Pancreas (tissue), 10 donors: ENCODE results near the gene TCAIM. TPM values are rescaled to one million over a fixed set of nuclear protein-coding genes. Genes with fewer than 3 reads are reported as not detected.

Source experiments
- ATAC-seq, 4 donors: fragments of 200-7000 bp; cut with Tn5 transposase; one replicate each; pipeline versions ENCODE4 v1.8.0 to v1.9.1; 2020; ENCODE audit warnings: mild to moderate bottlenecking in 4 of 4, moderate library complexity in 4 of 4
- DNase-seq, 6 donors: peaks; one replicate each; pipeline ENCODE4 v3.0.0-alpha.2; 2020
- FAIRE-seq: peaks from 2 replicates; lab custom pipeline; 2012; peaks lifted over from hg19 to GRCh38; lab: Jason Lieb, UNC
- H3K27ac ChIP-seq, 4 donors: fragments of 200-600 bp; sonication (generic); 1 replicate in 3 of 4; 2 replicates in 1 of 4; pipeline versions ENCODE4 v1.5.0 to v1.8.0; 2020
- H3K27me3 ChIP-seq, 4 donors: fragments of 200-600 bp; one replicate each; pipeline ENCODE4 v1.8.0; 2021
- H3K36me3 ChIP-seq, 3 donors: fragments of 200-600 bp; sonication (generic) in 1 of 3; one replicate each; pipeline versions ENCODE4 v1.5.0 to v1.8.0; 2020 to 2021
- H3K4me1 ChIP-seq, 3 donors: fragments of 200-600 bp; one replicate each; pipeline ENCODE4 v1.8.0; 2021
- H3K4me3 ChIP-seq, 4 donors: fragments of 200-600 bp; sonication (generic) in 2 of 4; one replicate each; pipeline versions ENCODE4 v1.5.0 to v1.8.0; 2020 to 2021
- H3K9me3 ChIP-seq, 4 donors: fragments of 200-600 bp; one replicate each; pipeline ENCODE4 v1.8.0; 2021
- WGBS, 2 donors: extraction: QIAGEN DNeasy Blood & Tissue Kit; methylation state at CpG; one replicate each; pipeline ENCODE4 v1.1.7; 2013; 5-methylcytosine and 5-hydroxymethylcytosine counted together
- intact Hi-C, 3 donors: fragments of 100-400 bp; cut with DNase I; formaldehyde crosslinking; loops; one replicate each; pipeline versions ENCODE4 v1.11.1 to v1.14.2; 2022
- polyA plus RNA-seq, 2 donors: library from polyadenylated mRNA; stranded (reverse); fragments of 200-250 nt; gene quantifications; one replicate each; pipeline ENCODE4 v1.2.3, GENCODE V29; 2013
- total RNA-seq, 6 donors: library from RNA; stranded (reverse); fragmentation: NEBNext Ultra II Directional in 4 of 6; extraction: Animal tissue kit (Norgen Biotek cat#: 25700) in 4 of 6; gene quantifications; one replicate each; pipeline versions ENCODE4 v1.2.1 to v1.2.4, GENCODE V29; 2021 to 2023
- TF ChIP-seq, protein P1 (sequence below), 4 donors: fragments of 200-600 bp; sonication (generic) in 3 of 4; IDR thresholded peaks; one replicate each; pipeline versions ENCODE4 v1.5.0 to v1.8.0; 2021; ENCODE audit warnings: antibody characterized with exemption in 4 of 4
- donor health status: healthy with polysubstance abuse.
- donor health status: DM: no; HTN: no; CAD: no; lungs with moderate emphysema.
- donor health status: DM: no; HTN: no; CAD: no.
- donor health status: control.
- donor health status: control.
- donor health status: Bipolar disorder and iron deficiency.
- donor health status: DM: yes; HTN: yes; CAD: no.
- donor health status: DM: no; HTN: no; CAD: no.
- donor health status: DM: no; HTN: no; CAD: no.
- donor health status: DM: yes; HTN: yes; CAD: no.

TCAIM gene
- total and polyA plus RNA-seq, 8 donors = 4.9 to 15.4 (median 10.7) TPM

DNA sequence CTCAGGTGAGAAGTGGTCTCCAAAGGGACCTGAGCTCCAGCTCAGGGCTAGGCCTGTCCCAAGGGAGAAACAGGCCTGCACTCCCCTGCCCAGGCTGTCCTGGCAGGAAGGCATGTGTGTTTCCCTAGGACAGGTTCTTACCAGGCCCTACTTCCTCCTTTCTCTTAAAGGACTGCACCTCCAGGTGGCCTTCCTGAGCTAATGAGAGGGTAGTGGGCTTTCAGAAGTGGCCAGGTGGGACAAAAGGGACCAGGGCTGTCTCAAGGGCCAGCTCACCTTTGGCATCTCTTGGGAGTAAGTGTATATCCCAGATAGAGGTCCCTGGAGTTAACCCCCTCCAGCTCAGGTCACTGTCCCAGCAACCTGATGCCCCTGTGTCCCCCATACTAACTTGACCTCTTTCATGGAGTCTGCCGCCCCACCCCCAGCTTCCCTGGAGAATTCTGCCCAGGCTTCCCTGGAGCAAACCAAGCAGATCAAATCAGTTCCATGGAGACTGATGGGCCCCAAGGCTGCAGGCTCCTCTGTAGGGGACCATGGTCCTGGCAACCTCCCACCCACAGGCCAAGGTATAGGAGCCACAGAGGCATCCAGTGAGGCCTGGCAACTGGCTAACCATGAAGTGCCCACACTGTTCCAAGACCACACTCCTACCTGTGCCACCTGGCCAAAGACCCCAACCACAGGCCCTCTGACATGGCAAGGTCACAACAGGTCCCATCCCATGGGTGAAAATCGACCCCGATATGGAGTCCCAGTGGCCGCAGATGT is 71.3 kb downstream of the TCAIM start:
- H3K4me3 ChIP-seq = no peak overlapping the region
- WGBS, 2 donors = 70 to 80% methylated on average over 4 of the region's 4 CpGs
- H3K27ac ChIP-seq = no peak overlapping the region
- ATAC-seq (no peak), FAIRE-seq (no peak), DNase-seq (no peak)
- TF ChIP-seq, protein P1, sequence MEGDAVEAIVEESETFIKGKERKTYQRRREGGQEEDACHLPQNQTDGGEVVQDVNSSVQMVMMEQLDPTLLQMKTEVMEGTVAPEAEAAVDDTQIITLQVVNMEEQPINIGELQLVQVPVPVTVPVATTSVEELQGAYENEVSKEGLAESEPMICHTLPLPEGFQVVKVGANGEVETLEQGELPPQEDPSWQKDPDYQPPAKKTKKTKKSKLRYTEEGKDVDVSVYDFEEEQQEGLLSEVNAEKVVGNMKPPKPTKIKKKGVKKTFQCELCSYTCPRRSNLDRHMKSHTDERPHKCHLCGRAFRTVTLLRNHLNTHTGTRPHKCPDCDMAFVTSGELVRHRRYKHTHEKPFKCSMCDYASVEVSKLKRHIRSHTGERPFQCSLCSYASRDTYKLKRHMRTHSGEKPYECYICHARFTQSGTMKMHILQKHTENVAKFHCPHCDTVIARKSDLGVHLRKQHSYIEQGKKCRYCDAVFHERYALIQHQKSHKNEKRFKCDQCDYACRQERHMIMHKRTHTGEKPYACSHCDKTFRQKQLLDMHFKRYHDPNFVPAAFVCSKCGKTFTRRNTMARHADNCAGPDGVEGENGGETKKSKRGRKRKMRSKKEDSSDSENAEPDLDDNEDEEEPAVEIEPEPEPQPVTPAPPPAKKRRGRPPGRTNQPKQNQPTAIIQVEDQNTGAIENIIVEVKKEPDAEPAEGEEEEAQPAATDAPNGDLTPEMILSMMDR (IDR thresholded peaks at IDR 0.05) = no peak
- no peaks in the 10 kb centered on the region for H3K27me3 ChIP-seq
- no peaks in the 10 kb centered on the region for H3K4me1 ChIP-seq
- H3K9me3 ChIP-seq = no peaks in the 10 kb centered on the region
- H3K36me3 ChIP-seq = no peaks in the 10 kb centered on the region
- intact Hi-C loops = no loop called here

DNA sequence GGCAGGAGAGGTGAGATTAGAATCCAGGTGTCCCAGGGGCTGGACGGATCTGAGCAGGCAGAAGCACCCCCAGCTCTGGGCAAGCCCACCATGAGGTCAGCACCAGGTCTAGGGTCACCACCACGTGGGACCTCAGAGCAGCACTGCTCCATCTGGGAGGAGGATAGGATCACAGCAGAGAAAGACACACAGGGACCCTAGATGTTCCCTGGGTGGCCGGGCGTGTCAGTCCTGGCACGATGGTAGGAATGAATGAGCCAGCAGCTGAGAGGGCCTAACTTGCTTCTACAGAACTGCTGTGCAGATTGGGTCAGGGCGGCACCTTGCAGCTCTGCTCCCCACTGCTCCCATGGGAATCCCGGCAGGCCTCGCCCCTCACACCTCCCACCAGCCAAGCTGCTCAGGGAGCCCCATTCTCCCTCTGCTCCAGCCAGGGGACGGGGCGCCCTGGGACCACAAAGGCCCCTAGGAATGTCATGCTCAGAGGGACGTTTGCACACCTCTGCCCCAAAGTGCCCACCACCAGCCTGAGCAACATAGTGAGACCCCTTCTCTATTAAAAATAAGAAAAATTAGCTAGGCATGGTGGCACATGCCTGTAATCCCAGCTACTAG is 72.6 kb downstream of the TCAIM start:
- DNase-seq (no peak), FAIRE-seq (no peak), ATAC-seq (no peak)
- no peaks in the 10 kb centered on the region for H3K36me3 ChIP-seq
- no peak overlapping the region for H3K4me3 ChIP-seq
- 80% methylated on average over 11 of the region's 11 CpGs for WGBS, 2 donors
- H3K9me3 ChIP-seq = no peaks in the 10 kb centered on the region
- TF ChIP-seq, protein P1 (IDR thresholded peaks at IDR 0.05) = no peak
- H3K4me1 ChIP-seq = no peaks in the 10 kb centered on the region
- intact Hi-C loops = no loop called here
- H3K27ac ChIP-seq = no peak overlapping the region
- no peaks in the 10 kb centered on the region for H3K27me3 ChIP-seq

DNA sequence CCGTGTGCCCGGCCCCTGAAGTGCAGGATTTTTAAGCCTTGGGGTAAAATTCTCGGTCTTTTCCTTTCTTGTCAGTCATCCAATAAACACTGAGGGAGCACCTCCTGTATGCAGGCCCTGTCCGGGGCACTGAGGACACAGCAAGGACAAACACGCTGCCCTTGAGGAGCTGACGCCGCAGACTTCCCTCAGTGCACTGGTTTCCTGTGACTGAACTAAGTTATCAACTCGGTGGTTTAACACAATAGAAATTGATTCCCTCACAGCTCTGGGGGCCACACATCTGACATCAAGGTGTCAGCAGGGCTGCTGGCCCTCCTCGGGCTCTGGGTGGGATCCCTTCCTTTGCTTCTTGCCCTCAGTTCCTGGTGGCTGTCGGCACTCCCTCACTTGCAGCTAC is 73.8 kb downstream of the TCAIM start:
- TF ChIP-seq, protein P1 (IDR thresholded peaks at IDR 0.05) = no peak
- intact Hi-C loops = no loop called here
- H3K4me3 ChIP-seq = no peak overlapping the region
- DNase-seq (no peak), ATAC-seq (no peak), FAIRE-seq (no peak)
- H3K36me3 ChIP-seq = no peaks in the 10 kb centered on the region
- H3K4me1 ChIP-seq = no peaks in the 10 kb centered on the region
- 70 to 76% methylated on average over 10 of the region's 10 CpGs for WGBS, 2 donors
- H3K9me3 ChIP-seq = no peaks in the 10 kb centered on the region
- no peak overlapping the region for H3K27ac ChIP-seq
- H3K27me3 ChIP-seq = no peaks in the 10 kb centered on the region

DNA sequence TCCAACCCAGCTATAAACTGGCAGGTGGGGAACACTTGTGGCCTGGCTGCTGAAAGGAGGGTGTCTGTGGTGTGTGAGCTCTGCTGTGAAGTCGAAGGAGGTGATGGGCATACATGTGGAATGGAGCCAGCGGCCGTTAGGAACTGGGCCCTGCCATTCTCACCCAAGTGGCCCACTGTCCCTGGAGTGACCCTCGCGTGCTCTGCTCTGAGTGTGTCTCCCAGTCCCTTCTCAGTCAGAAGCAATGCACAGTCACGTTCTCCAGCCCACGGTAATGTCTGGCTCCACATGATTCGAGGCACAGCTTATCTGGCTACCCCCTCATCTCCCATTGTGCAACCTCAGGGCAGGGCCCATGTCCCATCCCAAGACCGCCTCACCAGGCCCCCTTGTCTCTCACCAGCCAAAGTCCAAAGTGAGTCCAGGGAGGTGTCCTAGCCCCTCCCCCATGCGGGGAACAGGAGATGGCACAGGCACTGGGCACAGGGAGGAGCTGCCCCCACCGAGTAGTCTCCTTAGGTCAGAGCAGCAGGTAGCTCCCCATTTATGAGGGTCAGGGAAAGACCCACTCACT is 76.0 kb downstream of the TCAIM start:
- no peak overlapping the region for H3K27ac ChIP-seq
- TF ChIP-seq, protein P1 (IDR thresholded peaks at IDR 0.05) = no peak
- ATAC-seq (no peak), DNase-seq (no peak), FAIRE-seq (no peak)
- no peaks in the 10 kb centered on the region for H3K36me3 ChIP-seq
- 80 to 83% methylated on average over 11 of the region's 11 CpGs for WGBS, 2 donors
- no peaks in the 10 kb centered on the region for H3K4me1 ChIP-seq
- H3K4me3 ChIP-seq = no peak overlapping the region
- no peaks in the 10 kb centered on the region for H3K27me3 ChIP-seq
- no peaks in the 10 kb centered on the region for H3K9me3 ChIP-seq
- intact Hi-C loops = no loop called here
